Upper lobe of left lung (tissue), 4 donors: ENCODE measurements around the gene TAF10.

ENCODE experiments used
- CTCF ChIP-seq, 6 experiments: fragments of 450-650 bp in 4 of 6; fragments of 200-600 bp in 2 of 6; sonication (generic) in 2 of 6; IDR thresholded peaks; one replicate each; pipeline ENCODE4 v1.5.1; 2016 to 2019; ENCODE audit warnings: antibody characterized with exemption in 6 of 6
- POLR2A ChIP-seq, 4 donors: fragments of 450-650 bp; IDR thresholded peaks; one replicate each; pipeline ENCODE4 v1.5.1; 2016 to 2017; ENCODE audit warnings: antibody characterized with exemption in 4 of 4, mild to moderate bottlenecking in 2 of 4
- POLR2AphosphoS5 ChIP-seq, 2 donors: sonication (generic); formaldehyde crosslinking; IDR thresholded peaks; one replicate each; pipeline ENCODE4 v1.5.1; 2017; ENCODE audit warnings: antibody characterized with exemption in 2 of 2

- no peak for TF ChIP-seq POLR2AphosphoS5 (IDR thresholded peaks at IDR 0.05)
- TF ChIP-seq POLR2A (IDR thresholded peaks at IDR 0.05) = no peak
- no peak for TF ChIP-seq CTCF (IDR thresholded peaks at IDR 0.05)
Observed at GRCh38 chr11:6574816-6575715, 37.0 kb downstream of the TAF10 start.
